Activated CD4-positive, alpha-beta T cell treated with anti-CD3 and anti-CD28 coated beads for 24 hours (primary cell): Measurements from ENCODE around the gene ANKFN1.
"Not testable (repeated sequence)": the region's sequence is repeated elsewhere in the genome, so short reads cannot be mapped to it uniquely, and the experiment has no call there.

Experiments used
- DNase-seq, 2 donors: peaks; one replicate each; pipeline ENCODE4 v3.0.0-alpha.2; 2020; ENCODE audit warnings: low read depth in 2 of 2

Gene ANKFN1

GRCh38 chr17:56182081-56182480, 28.8 kb downstream of the ANKFN1 start:
- no peak for DNase-seq

- no peak for DNase-seq
These were observed 31.4 kb downstream of the ANKFN1 start for GRCh38 chr17:56184650-56185049.

GRCh38 chr17:56185491-56186221, 32.4 kb downstream of the ANKFN1 start:
- no peak for DNase-seq

- no peak for DNase-seq
These were observed 33.0 kb downstream of the ANKFN1 start for GRCh38 chr17:56186222-56186786.

GRCh38 chr17:56203430-56203829, 50.2 kb downstream of the ANKFN1 start:
- no peak for DNase-seq

- DNase-seq, result no peak
These were observed 53.1 kb downstream of the ANKFN1 start for GRCh38 chr17:56206351-56206750.

- DNase-seq, result no peak
These were observed 59.8 kb downstream of the ANKFN1 start for GRCh38 chr17:56213031-56213430.

GRCh38 chr17:56217921-56218320, 64.6 kb downstream of the ANKFN1 start:
- no peak for DNase-seq

- DNase-seq, result no peak
These were observed 69.0 kb downstream of the ANKFN1 start for GRCh38 chr17:56222255-56222654.

GRCh38 chr17:56230660-56231059, 77.4 kb downstream of the ANKFN1 start:
- DNase-seq, result no peak

GRCh38 chr17:56231252-56231651, 78.0 kb downstream of the ANKFN1 start:
- no peak for DNase-seq

- DNase-seq, result no peak
These were observed 78.4 kb downstream of the ANKFN1 start for GRCh38 chr17:56231693-56232092.

GRCh38 chr17:56244268-56244890, 91.1 kb downstream of the ANKFN1 start:
- DNase-seq, result no peak

GRCh38 chr17:56247816-56248215, 94.5 kb downstream of the ANKFN1 start:
- no peak for DNase-seq

GRCh38 chr17:56257075-56257474, 103.8 kb downstream of the ANKFN1 start:
- no peak for DNase-seq

- DNase-seq, result no peak
These were observed 107.2 kb downstream of the ANKFN1 start for GRCh38 chr17:56260376-56261002.

- no peak for DNase-seq
These were observed 109.5 kb downstream of the ANKFN1 start for GRCh38 chr17:56262803-56263202.

GRCh38 chr17:56269556-56270389, 116.5 kb downstream of the ANKFN1 start:
- DNase-seq, result no peak

GRCh38 chr17:56274491-56274890, 121.2 kb downstream of the ANKFN1 start:
- no peak for DNase-seq

- DNase-seq, result no peak
These were observed 131.2 kb downstream of the ANKFN1 start for GRCh38 chr17:56284482-56284881.

GRCh38 chr17:56288786-56289185, 135.5 kb downstream of the ANKFN1 start:
- not testable (repeated sequence) for DNase-seq

- DNase-seq, result no peak
These were observed 136.0 kb downstream of the ANKFN1 start for GRCh38 chr17:56289321-56289720.
